ENCODE data around the gene SPATA45. TPM values are rescaled to one million over a fixed set of nuclear protein-coding genes. Genes with fewer than 3 reads are reported as not detected.
"Not testable (repeated sequence)": the region's sequence is repeated elsewhere in the genome, so short reads cannot be mapped to it uniquely, and the experiment has no call there.

Gene SPATA45
- polyA plus RNA-seq, 1 experiment: not detected

GRCh38 chr1:212856755-212857154, 9.3 kb upstream of the SPATA45 start:
- CTCF ChIA-PET: interaction anchor here (0.7 kb wide), 1 partner anchor 204 kb away, joined by 9 read pairs; no protein-coding TSS in a partner anchor
- no peaks in the 10 kb centered on the region; the same call in 1 of the 2 replicates for H3K9me3 ChIP-seq (ENCODE audit: control insufficient read depth, insufficient read depth, low read length)
- H3K4me3 ChIP-seq (ENCODE audit: low read depth, low read length): no peak overlapping the region
- H3K27ac ChIP-seq (ENCODE audit: low read depth, low read length): no peak overlapping the region
- POLR2A ChIA-PET: no interaction called here
- DNase-seq (ENCODE audit: low read depth, low spot score): no peak
- TF ChIP-seq CTCF (IDR thresholded peaks at IDR 0.05; ENCODE audit: low read depth, low read length): no peak
- no peaks in the 10 kb centered on the region for H3K27me3 ChIP-seq (ENCODE audit: control insufficient read depth, insufficient read depth, low read length)

- Histone ChIP-seq H3K27me3 (ENCODE audit: control insufficient read depth, insufficient read depth, low read length) (no peaks in the 10 kb centered on the region), H3K27ac (ENCODE audit: low read depth, low read length) (no peak overlapping the region), H3K4me3 (ENCODE audit: low read depth, low read length) (no peak overlapping the region), H3K9me3 (ENCODE audit: control insufficient read depth, insufficient read depth, low read length) (no peaks in the 10 kb centered on the region; the same call in 1 of the 2 replicates)
- ChIA-PET POLR2A (no interaction called here), CTCF (no interaction called here)
- DNase-seq (ENCODE audit: low read depth, low spot score): no peak
- TF ChIP-seq CTCF (IDR thresholded peaks at IDR 0.05; ENCODE audit: low read depth, low read length): no peak
Measured at GRCh38 chr1:212853658-212854057, 6.2 kb upstream of the SPATA45 start.

- ChIA-PET CTCF (interaction anchor here (0.6 kb wide), 1 partner anchor 35 kb away, joined by 5 read pairs; no protein-coding TSS in a partner anchor), POLR2A (no interaction called here)
- no peak overlapping the region for H3K4me3 ChIP-seq (ENCODE audit: low read depth, low read length)
- no peaks in the 10 kb centered on the region for H3K9me3 ChIP-seq (ENCODE audit: control insufficient read depth, insufficient read depth, low read length)
- no peak for TF ChIP-seq CTCF (IDR thresholded peaks at IDR 0.05; ENCODE audit: low read depth, low read length)
- DNase-seq (ENCODE audit: low read depth, low spot score): no peak
- no peaks in the 10 kb centered on the region for H3K27me3 ChIP-seq (ENCODE audit: control insufficient read depth, insufficient read depth, low read length)
- no peak overlapping the region for H3K27ac ChIP-seq (ENCODE audit: low read depth, low read length)
Measured at GRCh38 chr1:212852105-212852688, 4.7 kb upstream of the SPATA45 start.

- H3K27me3 ChIP-seq (ENCODE audit: control insufficient read depth, insufficient read depth, low read length); POLR2A ChIA-PET; H3K4me3 ChIP-seq (ENCODE audit: low read depth, low read length); H3K27ac ChIP-seq (ENCODE audit: low read depth, low read length); CTCF ChIA-PET; DNase-seq (ENCODE audit: low read depth, low spot score); H3K9me3 ChIP-seq (ENCODE audit: control insufficient read depth, insufficient read depth, low read length): not testable (repeated sequence)
Measured at GRCh38 chr1:212844521-212844920, 2.9 kb downstream of the SPATA45 start.

GRCh38 chr1:212838145-212838544, 9.3 kb downstream of the SPATA45 start:
- Histone ChIP-seq H3K27ac (ENCODE audit: low read depth, low read length) (no peak overlapping the region), H3K4me3 (ENCODE audit: low read depth, low read length) (no peak overlapping the region), H3K9me3 (ENCODE audit: control insufficient read depth, insufficient read depth, low read length) (no peaks in the 10 kb centered on the region; the same call in 1 of the 2 replicates), H3K27me3 (ENCODE audit: control insufficient read depth, insufficient read depth, low read length) (no peaks in the 10 kb centered on the region)
- ChIA-PET POLR2A (interaction anchor here (1.5 kb wide), 1 partner anchor 20 kb away, joined by 3 read pairs; the partner anchor contains the start of gene FLVCR1), CTCF (interaction anchor here (0.5 kb wide), 1 partner anchor 89 kb away, joined by 9 read pairs; no protein-coding TSS in a partner anchor)
- no peak for DNase-seq (ENCODE audit: low read depth, low spot score)
- TF ChIP-seq CTCF (IDR thresholded peaks at IDR 0.05; ENCODE audit: low read depth, low read length): no peak

- H3K4me3 ChIP-seq (ENCODE audit: low read depth, low read length); H3K27me3 ChIP-seq (ENCODE audit: control insufficient read depth, insufficient read depth, low read length); H3K9me3 ChIP-seq (ENCODE audit: control insufficient read depth, insufficient read depth, low read length); H3K27ac ChIP-seq (ENCODE audit: low read depth, low read length); DNase-seq (ENCODE audit: low read depth, low spot score); POLR2A ChIA-PET: not testable (repeated sequence)
- CTCF ChIA-PET: interaction anchor here (1.1 kb wide), 1 partner anchor 26 kb away, joined by 3 read pairs; no protein-coding TSS in a partner anchor
Measured at GRCh38 chr1:212833211-212834207, 13.9 kb downstream of the SPATA45 start.

Measured in AG04450 (cell line).